Right lobe of liver (tissue), 6 donors: ENCODE measurements around the gene TRIP11. TPM values are rescaled to one million over a fixed set of nuclear protein-coding genes. Genes with fewer than 3 reads are reported as not detected.
A peak's percentile ranks its signal among the peaks of the same experiment; 100 is the strongest.

ENCODE experiments used
- ATAC-seq, 4 donors: fragments of 200-7000 bp; cut with Tn5 transposase; one replicate each; pipeline ENCODE4 v1.9.1; 2020; ENCODE audit warnings: mild to moderate bottlenecking in 4 of 4, moderate library complexity in 4 of 4
- DNase-seq, 3 donors: peaks; one replicate each; pipeline ENCODE4 v3.0.0-alpha.2; 2020
- H3K27ac ChIP-seq, 3 donors: fragments of 200-600 bp; one replicate each; pipeline ENCODE4 v1.8.0; 2022
- H3K27me3 ChIP-seq, 2 donors: fragments of 200-600 bp; one replicate each; pipeline ENCODE4 v1.8.0; 2022
- H3K36me3 ChIP-seq, 4 donors: fragments of 200-600 bp; sonication (generic) in 1 of 4; one replicate each; pipeline versions ENCODE4 v1.5.1 to v1.8.0; 2017 to 2022; ENCODE audit warnings: control low read depth in 1 of 4
- H3K4me1 ChIP-seq, 4 donors: fragments of 200-600 bp; sonication (generic) in 1 of 4; one replicate each; pipeline versions ENCODE4 v1.5.1 to v1.8.0; 2017 to 2022; ENCODE audit warnings: control low read depth in 1 of 4
- H3K4me3 ChIP-seq, 3 donors: fragments of 200-600 bp; one replicate each; pipeline ENCODE4 v1.8.0; 2022
- H3K9me3 ChIP-seq, 4 donors: fragments of 200-600 bp; sonication (generic) in 1 of 4; one replicate each; pipeline versions ENCODE4 v1.5.1 to v1.8.0; 2017 to 2022; ENCODE audit warnings: control low read depth in 1 of 4
- POLR2A ChIP-seq: fragments of 450-650 bp; IDR thresholded peaks from one replicate; pipeline ENCODE4 v1.6.1; 2017; ENCODE audit warnings: antibody characterized with exemption, mild to moderate bottlenecking
- WGBS: methylation state at CpG from one replicate; pipeline ENCODE4 v1.1.6; 2018; ENCODE audit warnings: low coverage, low lambda C conversion rate; ENCODE audit not compliant: insufficient coverage; ENCODE audit errors: missing lambda C conversion rate; 5-methylcytosine and 5-hydroxymethylcytosine counted together
- intact Hi-C, 2 donors: fragments of 100-400 bp; cut with DNase I; formaldehyde crosslinking; loops; one replicate each; pipeline versions ENCODE4 v1.11.2 to v1.14.1; 2022
- long read RNA-seq: library from polyadenylated mRNA; unstranded; transcript quantifications from one replicate; pipeline ENCODE4 v2.0.0, GENCODE V29; 2019
- total RNA-seq, 6 experiments: library from RNA; depleted of rRNA in 2 of 6; stranded (reverse); fragments of >200 nt in 2 of 6; fragmentation: NEBNext Ultra II Directional in 3 of 6; extraction: Animal tissue kit (Norgen Biotek cat#: 25700) in 3 of 6; gene quantifications; one replicate each; pipeline versions ENCODE4 v1.1.0 to v1.2.4, GENCODE V29; 2016 to 2023
- TF ChIP-seq, protein P1 (sequence below), 4 donors: fragments of 200-600 bp in 3 of 4; fragments of 450-650 bp in 1 of 4; IDR thresholded peaks; one replicate each; pipeline versions ENCODE4 v1.5.1 to v1.8.0; 2016 to 2022; ENCODE audit warnings: antibody characterized with exemption in 4 of 4, mild to moderate bottlenecking in 2 of 4
- donor health status: DM: no; HTN: yes; CAD: no.
- donor health status: DM: no; HTN: no; CAD: no.
- donor health status: DM: no; HTN: no; CAD: no.
- donor health status: DM: no; HTN: yes; CAD: no.
- donor health status: DM: no; HTN: yes; CAD: no.

TRIP11 gene
- 10 to 100 TPM; 18.4 to 36.1 (median 33.2) TPM for total RNA-seq
- long read RNA-seq, partial matches to known transcripts = 9 of 11 reads
- long read RNA-seq, other reads (novel, unspliced or antisense) = 2 of 11 reads

DNA sequence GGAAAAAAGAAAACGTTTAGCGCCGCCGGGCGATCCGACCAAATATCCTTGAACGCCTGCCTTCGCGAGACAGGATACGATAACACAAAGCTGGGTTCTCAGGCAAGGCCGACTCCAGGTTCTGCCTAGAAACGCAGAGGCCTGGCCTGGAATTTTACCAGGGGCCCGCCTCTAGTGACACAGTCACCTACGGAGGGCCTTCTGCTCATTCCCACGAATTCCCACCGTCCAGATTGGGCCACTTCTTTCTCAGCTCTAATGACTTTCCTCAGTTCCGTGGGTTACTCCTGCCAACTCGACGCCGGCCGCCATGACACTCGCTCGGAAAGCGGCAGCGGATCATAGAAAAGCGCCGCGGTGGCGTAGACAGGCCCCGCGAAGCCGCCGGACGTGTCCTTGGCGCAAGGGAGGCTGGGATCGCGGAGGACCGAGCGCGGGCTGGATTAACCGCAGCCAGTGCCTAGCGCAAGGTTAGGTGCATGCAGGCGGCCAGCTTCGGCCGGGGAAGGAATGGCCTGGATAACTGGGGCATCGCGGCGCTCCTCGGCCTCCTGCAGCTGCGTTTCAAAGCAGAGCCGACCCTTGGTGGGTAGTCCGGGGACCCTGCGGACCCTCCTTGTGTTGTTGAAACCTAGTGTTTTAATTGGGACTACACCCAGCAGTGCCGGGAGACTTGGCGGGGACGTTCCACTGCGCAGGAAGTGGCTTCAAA lies at the start of gene TRIP11:
Gene TRIP11, minus strand, starts transcription at position 341 of the 712 bp plus-strand sequence. CDS start 374 bp downstream, outside the sequence.
- WGBS = under 1% methylated on average over 26 of the region's 57 CpGs
- H3K36me3 ChIP-seq = no peaks in the 10 kb centered on the region
- H3K9me3 ChIP-seq = no peaks in the 10 kb centered on the region
- no peaks in the 10 kb centered on the region for H3K27me3 ChIP-seq
- peak within 1 kb of the TSS; percentile 94 to 98 (median 97) for H3K27ac ChIP-seq
- intact Hi-C loops = no loop called here
- peaks cover 0 to 23% (median 11%) of the 10 kb centered on the region in 4 donors for H3K4me1 ChIP-seq
- DNase-seq (peak; percentile 95 to 97 (median 97)), ATAC-seq (peak; percentile 97 to 99 (median 98))
- H3K4me3 ChIP-seq = peak within 1 kb of the TSS; percentile 86 to 93 (median 89)
- TF ChIP-seq, protein P1, sequence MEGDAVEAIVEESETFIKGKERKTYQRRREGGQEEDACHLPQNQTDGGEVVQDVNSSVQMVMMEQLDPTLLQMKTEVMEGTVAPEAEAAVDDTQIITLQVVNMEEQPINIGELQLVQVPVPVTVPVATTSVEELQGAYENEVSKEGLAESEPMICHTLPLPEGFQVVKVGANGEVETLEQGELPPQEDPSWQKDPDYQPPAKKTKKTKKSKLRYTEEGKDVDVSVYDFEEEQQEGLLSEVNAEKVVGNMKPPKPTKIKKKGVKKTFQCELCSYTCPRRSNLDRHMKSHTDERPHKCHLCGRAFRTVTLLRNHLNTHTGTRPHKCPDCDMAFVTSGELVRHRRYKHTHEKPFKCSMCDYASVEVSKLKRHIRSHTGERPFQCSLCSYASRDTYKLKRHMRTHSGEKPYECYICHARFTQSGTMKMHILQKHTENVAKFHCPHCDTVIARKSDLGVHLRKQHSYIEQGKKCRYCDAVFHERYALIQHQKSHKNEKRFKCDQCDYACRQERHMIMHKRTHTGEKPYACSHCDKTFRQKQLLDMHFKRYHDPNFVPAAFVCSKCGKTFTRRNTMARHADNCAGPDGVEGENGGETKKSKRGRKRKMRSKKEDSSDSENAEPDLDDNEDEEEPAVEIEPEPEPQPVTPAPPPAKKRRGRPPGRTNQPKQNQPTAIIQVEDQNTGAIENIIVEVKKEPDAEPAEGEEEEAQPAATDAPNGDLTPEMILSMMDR (IDR thresholded peaks at IDR 0.05) = no peak
- TF ChIP-seq POLR2A = peak; percentile 95

DNA sequence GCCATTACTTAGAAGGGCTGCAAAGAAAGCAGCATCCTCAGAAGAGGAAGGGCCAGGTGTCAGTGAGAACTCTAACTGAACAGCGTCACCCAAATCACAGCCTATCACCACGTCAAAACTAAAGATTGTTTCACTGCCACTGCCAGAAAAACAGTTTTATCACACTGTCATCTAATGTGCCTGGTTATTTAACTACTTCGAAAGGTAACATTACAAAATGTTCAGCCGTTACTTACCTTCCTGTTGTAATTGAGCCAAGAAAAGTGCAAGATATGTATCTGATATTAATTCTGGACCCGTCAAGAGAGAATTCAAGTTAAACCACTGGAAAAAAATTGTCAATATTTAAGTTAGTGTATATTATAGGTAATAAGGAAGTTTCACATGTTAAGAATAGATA lies 48.6 kb upstream of the TRIP11 start:
- Histone ChIP-seq H3K36me3 (peaks cover 0 to 25% (median 3%) of the 10 kb centered on the region in 4 donors), H3K27ac (no peak overlapping the region), H3K27me3 (no peaks in the 10 kb centered on the region), H3K4me1 (no peaks in the 10 kb centered on the region), H3K4me3 (no peak overlapping the region), H3K9me3 (no peaks in the 10 kb centered on the region)
- DNase-seq = no peak
- intact Hi-C loops = no loop called here
- WGBS = 94% methylated on average over 5 of the region's 5 CpGs
- no peak for TF ChIP-seq POLR2A
- TF ChIP-seq, protein P1 (IDR thresholded peaks at IDR 0.05) = no peak
- ATAC-seq = no peak

DNA sequence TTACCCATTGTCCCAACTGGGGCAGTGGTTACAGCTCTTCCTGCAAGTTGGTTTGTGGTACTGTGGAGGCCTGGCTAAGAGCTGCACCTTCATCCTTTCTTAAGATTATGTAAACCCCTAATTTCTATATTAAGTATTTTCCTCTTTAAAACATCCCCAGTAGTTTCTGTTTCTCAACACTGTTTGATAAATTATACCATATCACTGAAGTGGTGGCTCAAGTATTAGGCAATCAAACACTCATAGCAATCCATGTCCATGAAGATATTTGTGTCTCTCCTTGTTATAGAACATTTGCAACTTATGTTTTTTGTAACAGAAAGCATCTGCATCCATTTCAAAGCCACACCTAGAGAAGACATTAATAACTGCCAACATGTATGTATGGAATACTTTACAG lies 34.7 kb upstream of the TRIP11 start:
- H3K27me3 ChIP-seq = no peaks in the 10 kb centered on the region
- H3K4me1 ChIP-seq = no peaks in the 10 kb centered on the region
- H3K27ac ChIP-seq = no peak overlapping the region
- TF ChIP-seq POLR2A = no peak
- TF ChIP-seq, protein P1 (IDR thresholded peaks at IDR 0.05) = no peak
- no peak for ATAC-seq
- no peaks in the 10 kb centered on the region for H3K9me3 ChIP-seq
- DNase-seq = no peak
- peaks cover 2 to 36% (median 8%) of the 10 kb centered on the region in 4 donors for H3K36me3 ChIP-seq
- intact Hi-C loops = no loop called here
- no peak overlapping the region for H3K4me3 ChIP-seq

DNA sequence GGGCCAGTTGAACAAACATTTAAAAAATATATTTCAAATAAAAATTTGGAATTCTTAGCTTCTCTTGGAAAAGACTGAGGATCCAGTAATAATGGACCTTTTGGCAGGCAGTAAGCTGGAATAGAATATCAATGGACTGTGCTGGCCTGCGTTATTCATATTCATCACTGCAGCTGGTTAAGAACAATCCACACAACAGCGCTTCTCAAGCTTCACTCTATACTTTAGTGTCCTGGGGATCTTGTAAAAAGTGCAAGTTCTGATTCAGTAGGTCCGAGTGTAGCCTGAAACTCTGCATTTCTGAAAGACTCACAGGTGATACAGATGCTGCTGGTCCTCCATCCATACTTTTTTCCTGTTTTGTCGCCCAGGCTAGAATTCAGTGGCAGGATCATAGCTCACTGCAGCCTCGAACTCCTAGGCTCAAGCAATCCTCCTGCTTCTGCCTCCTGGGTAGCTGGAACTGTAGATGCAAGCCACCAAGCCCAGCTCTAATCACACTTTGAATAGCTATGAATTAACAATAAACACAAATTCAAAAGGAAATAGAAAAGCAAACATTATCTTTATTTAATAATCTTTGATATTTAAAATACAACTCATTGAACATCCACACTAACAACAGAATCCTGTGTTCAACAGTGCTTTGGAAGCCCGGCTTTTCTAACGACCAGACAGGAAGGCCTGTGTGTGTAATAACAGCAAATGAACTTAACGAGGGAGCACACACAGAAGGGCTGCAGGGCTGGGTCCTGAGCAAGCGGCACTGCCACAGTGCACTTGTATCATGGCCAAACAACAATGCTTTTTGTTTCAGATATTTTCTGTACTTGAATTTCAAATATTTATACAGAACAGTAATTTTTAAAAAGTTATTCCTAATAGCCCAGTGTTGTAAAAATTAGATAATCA lies 18.4 kb upstream of the TRIP11 start:
- intact Hi-C loops = no loop called here
- ATAC-seq (no peak), DNase-seq (no peak)
- Histone ChIP-seq H3K4me1 (no peaks in the 10 kb centered on the region), H3K4me3 (no peak overlapping the region), H3K27ac (no peak overlapping the region), H3K9me3 (no peaks in the 10 kb centered on the region), H3K36me3 (no peaks in the 10 kb centered on the region), H3K27me3 (no peaks in the 10 kb centered on the region)
- 86% methylated on average over 8 of the region's 9 CpGs for whole genome bisulfite sequencing
- TF ChIP-seq, protein P1 (IDR thresholded peaks at IDR 0.05) = no peak
